T-helper 17 cell (primary cell): ENCODE results near the gene C1QTNF8. TPM values are rescaled to one million over a fixed set of nuclear protein-coding genes. Genes with fewer than 3 reads are reported as not detected.

Experiments used
- ATAC-seq: fragments of 150-1000 bp; cut with Tn5 transposase; 2 replicates; pipeline ENCODE4 v1.10.0; 2021; ENCODE audit warnings: mild to moderate bottlenecking, moderate library complexity
- DNase-seq, 3 donors: peaks; one replicate each; pipeline versions ENCODE4 v3.0.0 to v3.0.0-alpha.2; 2020 to 2021
- H3K9me3 ChIP-seq: one replicate; pipeline ENCODE4 v1.7.0; 2013; ENCODE audit warnings: low read length, mild to moderate bottlenecking; ENCODE audit not compliant: control insufficient read depth, poor library complexity, severe bottlenecking
- H3K27ac Mint-ChIP-seq: one replicate; pipeline ENCODE4 v1.8.0; 2022; ENCODE audit warnings: mild to moderate bottlenecking, moderate library complexity, mixed read lengths
- H3K27me3 Mint-ChIP-seq: one replicate; pipeline ENCODE4 v1.8.0; 2022; ENCODE audit warnings: mixed read lengths
- H3K36me3 Mint-ChIP-seq: one replicate; pipeline ENCODE4 v1.8.0; 2022; ENCODE audit warnings: low read depth, mixed read lengths
- H3K4me1 Mint-ChIP-seq: one replicate; pipeline ENCODE4 v1.8.0; 2022; ENCODE audit warnings: mild to moderate bottlenecking, mixed read lengths
- H3K4me3 Mint-ChIP-seq: one replicate; pipeline ENCODE4 v1.8.0; 2022; ENCODE audit warnings: mild to moderate bottlenecking, moderate library complexity, mixed read lengths
- total RNA-seq, 4 donors: library from RNA in 2 of 4; stranded (reverse) in 2 of 4; gene quantifications; one replicate each; pipeline ENCODE4 v1.2.3 and lab custom pipeline; 2022 to 2026

C1QTNF8 gene
- total RNA-seq, 2 donors from 2014 or later = not detected

- H3K4me1 Mint-ChIP-seq = no peaks in the 10 kb centered on the region
- peaks cover 5% of the 10 kb centered on the region for H3K27me3 Mint-ChIP-seq
- H3K27ac Mint-ChIP-seq = no peak overlapping the region
- ATAC-seq (no peak), DNase-seq (no peak)
- H3K4me3 Mint-ChIP-seq = no peak overlapping the region
- no peaks in the 10 kb centered on the region for H3K36me3 Mint-ChIP-seq
- H3K9me3 ChIP-seq = no peaks in the 10 kb centered on the region
Measured at GRCh38 chr16:1112506-1113184, 16.6 kb upstream of the C1QTNF8 start.

- no peak for DNase-seq
- Mint-ChIP-seq H3K36me3 (no peaks in the 10 kb centered on the region), H3K27ac (no peak overlapping the region), H3K27me3 (peaks cover 5% of the 10 kb centered on the region), H3K4me3 (no peak overlapping the region), H3K4me1 (no peaks in the 10 kb centered on the region)
- no peak for ATAC-seq
- no peaks in the 10 kb centered on the region for H3K9me3 ChIP-seq
Measured at GRCh38 chr16:1109648-1110047, 13.6 kb upstream of the C1QTNF8 start.

GRCh38 chr16:1108299-1109252 is 12.5 kb upstream of the C1QTNF8 start:
- Mint-ChIP-seq H3K4me3 (no peak overlapping the region), H3K36me3 (no peaks in the 10 kb centered on the region), H3K27ac (no peak overlapping the region), H3K4me1 (no peaks in the 10 kb centered on the region), H3K27me3 (peaks cover 5% of the 10 kb centered on the region)
- no peak for DNase-seq
- no peak for ATAC-seq
- no peaks in the 10 kb centered on the region for H3K9me3 ChIP-seq

GRCh38 chr16:1107731-1108130 is 11.7 kb upstream of the C1QTNF8 start:
- Mint-ChIP-seq H3K4me3 (no peak overlapping the region), H3K36me3 (no peaks in the 10 kb centered on the region), H3K27ac (no peak overlapping the region), H3K4me1 (no peaks in the 10 kb centered on the region), H3K27me3 (no peaks in the 10 kb centered on the region)
- ATAC-seq = no peak
- no peaks in the 10 kb centered on the region for H3K9me3 ChIP-seq
- DNase-seq = no peak

GRCh38 chr16:1107141-1107540 is 11.1 kb upstream of the C1QTNF8 start:
- H3K36me3 Mint-ChIP-seq = no peaks in the 10 kb centered on the region
- ATAC-seq (no peak), DNase-seq (no peak)
- H3K27me3 Mint-ChIP-seq = no peaks in the 10 kb centered on the region
- no peaks in the 10 kb centered on the region for H3K9me3 ChIP-seq
- no peak overlapping the region for H3K4me3 Mint-ChIP-seq
- H3K4me1 Mint-ChIP-seq = no peaks in the 10 kb centered on the region
- no peak overlapping the region for H3K27ac Mint-ChIP-seq

GRCh38 chr16:1106659-1107058 is 10.6 kb upstream of the C1QTNF8 start:
- Mint-ChIP-seq H3K36me3 (no peaks in the 10 kb centered on the region), H3K4me3 (no peak overlapping the region), H3K27ac (no peak overlapping the region), H3K4me1 (no peaks in the 10 kb centered on the region), H3K27me3 (no peaks in the 10 kb centered on the region)
- H3K9me3 ChIP-seq = no peaks in the 10 kb centered on the region
- ATAC-seq (no peak), DNase-seq (no peak)

- H3K9me3 ChIP-seq = no peaks in the 10 kb centered on the region
- peak; percentile 53 for ATAC-seq
- DNase-seq = no peak
- H3K27ac Mint-ChIP-seq = no peak overlapping the region
- no peaks in the 10 kb centered on the region for H3K4me1 Mint-ChIP-seq
- H3K27me3 Mint-ChIP-seq = no peaks in the 10 kb centered on the region
- H3K36me3 Mint-ChIP-seq = no peaks in the 10 kb centered on the region
- H3K4me3 Mint-ChIP-seq = no peak overlapping the region
Measured at GRCh38 chr16:1105888-1106620, 10.0 kb upstream of the C1QTNF8 start.

GRCh38 chr16:1103636-1103980 is 7.6 kb upstream of the C1QTNF8 start:
- Mint-ChIP-seq H3K4me1 (no peaks in the 10 kb centered on the region), H3K27ac (no peak overlapping the region), H3K27me3 (no peaks in the 10 kb centered on the region), H3K36me3 (no peaks in the 10 kb centered on the region), H3K4me3 (no peak overlapping the region)
- no peak for ATAC-seq
- no peaks in the 10 kb centered on the region for H3K9me3 ChIP-seq
- DNase-seq = no peak

GRCh38 chr16:1102921-1103635 is 7.0 kb upstream of the C1QTNF8 start:
- ATAC-seq (peak; percentile 88), DNase-seq (peak; percentile 56 to 73 (median 65))
- no peak overlapping the region for H3K27ac Mint-ChIP-seq
- H3K4me1 Mint-ChIP-seq = no peaks in the 10 kb centered on the region
- H3K36me3 Mint-ChIP-seq = no peaks in the 10 kb centered on the region
- H3K27me3 Mint-ChIP-seq = no peaks in the 10 kb centered on the region
- no peaks in the 10 kb centered on the region for H3K9me3 ChIP-seq
- no peak overlapping the region for H3K4me3 Mint-ChIP-seq

GRCh38 chr16:1102333-1102700 is 6.3 kb upstream of the C1QTNF8 start:
- no peaks in the 10 kb centered on the region for H3K9me3 ChIP-seq
- H3K4me1 Mint-ChIP-seq = no peaks in the 10 kb centered on the region
- no peak overlapping the region for H3K27ac Mint-ChIP-seq
- no peaks in the 10 kb centered on the region for H3K27me3 Mint-ChIP-seq
- ATAC-seq (no peak), DNase-seq (no peak)
- H3K36me3 Mint-ChIP-seq = no peaks in the 10 kb centered on the region
- no peak overlapping the region for H3K4me3 Mint-ChIP-seq

GRCh38 chr16:1101573-1102332 is 5.7 kb upstream of the C1QTNF8 start:
- ATAC-seq (no peak), DNase-seq (no peak)
- no peaks in the 10 kb centered on the region for H3K36me3 Mint-ChIP-seq
- no peaks in the 10 kb centered on the region for H3K27me3 Mint-ChIP-seq
- no peak overlapping the region for H3K27ac Mint-ChIP-seq
- no peak overlapping the region for H3K4me3 Mint-ChIP-seq
- no peaks in the 10 kb centered on the region for H3K9me3 ChIP-seq
- H3K4me1 Mint-ChIP-seq = no peaks in the 10 kb centered on the region

GRCh38 chr16:1101133-1101532 is 5.1 kb upstream of the C1QTNF8 start:
- no peaks in the 10 kb centered on the region for H3K4me1 Mint-ChIP-seq
- DNase-seq (no peak), ATAC-seq (no peak)
- no peaks in the 10 kb centered on the region for H3K9me3 ChIP-seq
- H3K36me3 Mint-ChIP-seq = no peaks in the 10 kb centered on the region
- no peak overlapping the region for H3K27ac Mint-ChIP-seq
- no peak overlapping the region for H3K4me3 Mint-ChIP-seq
- H3K27me3 Mint-ChIP-seq = no peaks in the 10 kb centered on the region
